ENCODE measurements around the gene GNG13.

GNG13 gene

GRCh38 chr16:764184-764750, 36.3 kb downstream of the GNG13 start:
- no peak for DNase-seq (ENCODE audit: low read depth, low spot score)
- no peak overlapping the region for H3K4me3 ChIP-seq (ENCODE audit: low read depth, low read length)
- TF ChIP-seq, protein P1, sequence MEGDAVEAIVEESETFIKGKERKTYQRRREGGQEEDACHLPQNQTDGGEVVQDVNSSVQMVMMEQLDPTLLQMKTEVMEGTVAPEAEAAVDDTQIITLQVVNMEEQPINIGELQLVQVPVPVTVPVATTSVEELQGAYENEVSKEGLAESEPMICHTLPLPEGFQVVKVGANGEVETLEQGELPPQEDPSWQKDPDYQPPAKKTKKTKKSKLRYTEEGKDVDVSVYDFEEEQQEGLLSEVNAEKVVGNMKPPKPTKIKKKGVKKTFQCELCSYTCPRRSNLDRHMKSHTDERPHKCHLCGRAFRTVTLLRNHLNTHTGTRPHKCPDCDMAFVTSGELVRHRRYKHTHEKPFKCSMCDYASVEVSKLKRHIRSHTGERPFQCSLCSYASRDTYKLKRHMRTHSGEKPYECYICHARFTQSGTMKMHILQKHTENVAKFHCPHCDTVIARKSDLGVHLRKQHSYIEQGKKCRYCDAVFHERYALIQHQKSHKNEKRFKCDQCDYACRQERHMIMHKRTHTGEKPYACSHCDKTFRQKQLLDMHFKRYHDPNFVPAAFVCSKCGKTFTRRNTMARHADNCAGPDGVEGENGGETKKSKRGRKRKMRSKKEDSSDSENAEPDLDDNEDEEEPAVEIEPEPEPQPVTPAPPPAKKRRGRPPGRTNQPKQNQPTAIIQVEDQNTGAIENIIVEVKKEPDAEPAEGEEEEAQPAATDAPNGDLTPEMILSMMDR (IDR thresholded peaks at IDR 0.05; ENCODE audit: insufficient read depth, low read length, missing control alignments) = no peak
- ChIA-PET POLR2A (no interaction called here), CTCF (no interaction called here)

GRCh38 chr16:763369-764183, 37.0 kb downstream of the GNG13 start:
- TF ChIP-seq, protein P1 (IDR thresholded peaks at IDR 0.05; ENCODE audit: insufficient read depth, low read length, missing control alignments) = no peak
- no peak for DNase-seq (ENCODE audit: low read depth, low spot score)
- ChIA-PET CTCF (interaction anchor here (0.8 kb wide), 1 partner anchor 31 kb away, joined by 3 read pairs; no protein-coding TSS in a partner anchor), POLR2A (no interaction called here)
- no peak overlapping the region for H3K4me3 ChIP-seq (ENCODE audit: low read depth, low read length)

DNA sequence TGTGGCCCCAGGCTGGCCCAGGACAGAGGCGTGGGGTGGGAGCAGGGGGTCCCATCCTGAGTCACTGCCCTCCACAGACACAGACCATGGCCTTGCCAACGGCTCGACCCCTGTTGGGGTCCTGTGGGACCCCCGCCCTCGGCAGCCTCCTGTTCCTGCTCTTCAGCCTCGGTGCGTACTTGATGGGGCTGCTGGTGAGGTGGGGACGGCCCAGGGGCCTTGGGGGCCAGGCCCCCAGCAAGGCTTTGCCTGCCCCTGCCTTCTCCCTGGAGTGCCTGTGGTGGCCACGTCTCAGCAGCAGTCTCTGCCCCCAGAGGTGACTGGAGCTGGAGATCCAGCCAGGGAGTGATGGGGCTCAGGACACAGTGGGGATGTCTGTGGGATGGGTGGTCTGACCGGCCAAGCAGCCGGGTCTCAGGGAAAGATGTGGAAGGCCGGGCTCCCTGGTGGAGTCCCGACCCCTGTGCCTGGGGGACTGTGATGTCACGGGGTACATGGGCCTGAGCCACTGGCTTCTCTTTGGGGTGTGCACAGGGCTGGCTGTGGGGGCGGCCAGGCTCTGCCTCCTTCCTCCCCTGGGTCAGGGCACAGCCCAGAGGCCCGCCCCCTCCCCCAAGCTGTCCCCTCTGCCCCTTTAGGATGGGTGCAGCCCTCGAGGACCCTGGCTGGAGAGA, 37.8 kb downstream of the GNG13 start:
- DNase-seq (ENCODE audit: low read depth, low spot score) = no peak
- ChIA-PET CTCF (interaction anchor here (0.8 to 1.8 kb wide), 2 partner anchors 30 to 50 kb away, joined by 3 to 7 read pairs; no protein-coding TSS in a partner anchor), POLR2A (no interaction called here)
- no peak overlapping the region for H3K4me3 ChIP-seq (ENCODE audit: low read depth, low read length)
- TF ChIP-seq, protein P1 (IDR thresholded peaks at IDR 0.05; ENCODE audit: insufficient read depth, low read length, missing control alignments) = no peak

- ChIA-PET POLR2A (no interaction called here), CTCF (interaction anchor here (0.5 to 1.8 kb wide), 4 partner anchors 10 to 51 kb away, joined by 3 to 7 read pairs (median 4); no protein-coding TSS in a partner anchor)
- DNase-seq (ENCODE audit: low read depth, low spot score) = no peak
- no peak overlapping the region for H3K4me3 ChIP-seq (ENCODE audit: low read depth, low read length)
- TF ChIP-seq, protein P1 (IDR thresholded peaks at IDR 0.05; ENCODE audit: insufficient read depth, low read length, missing control alignments) = no peak
Measured at GRCh38 chr16:761625-762513, 38.7 kb downstream of the GNG13 start.

DNA sequence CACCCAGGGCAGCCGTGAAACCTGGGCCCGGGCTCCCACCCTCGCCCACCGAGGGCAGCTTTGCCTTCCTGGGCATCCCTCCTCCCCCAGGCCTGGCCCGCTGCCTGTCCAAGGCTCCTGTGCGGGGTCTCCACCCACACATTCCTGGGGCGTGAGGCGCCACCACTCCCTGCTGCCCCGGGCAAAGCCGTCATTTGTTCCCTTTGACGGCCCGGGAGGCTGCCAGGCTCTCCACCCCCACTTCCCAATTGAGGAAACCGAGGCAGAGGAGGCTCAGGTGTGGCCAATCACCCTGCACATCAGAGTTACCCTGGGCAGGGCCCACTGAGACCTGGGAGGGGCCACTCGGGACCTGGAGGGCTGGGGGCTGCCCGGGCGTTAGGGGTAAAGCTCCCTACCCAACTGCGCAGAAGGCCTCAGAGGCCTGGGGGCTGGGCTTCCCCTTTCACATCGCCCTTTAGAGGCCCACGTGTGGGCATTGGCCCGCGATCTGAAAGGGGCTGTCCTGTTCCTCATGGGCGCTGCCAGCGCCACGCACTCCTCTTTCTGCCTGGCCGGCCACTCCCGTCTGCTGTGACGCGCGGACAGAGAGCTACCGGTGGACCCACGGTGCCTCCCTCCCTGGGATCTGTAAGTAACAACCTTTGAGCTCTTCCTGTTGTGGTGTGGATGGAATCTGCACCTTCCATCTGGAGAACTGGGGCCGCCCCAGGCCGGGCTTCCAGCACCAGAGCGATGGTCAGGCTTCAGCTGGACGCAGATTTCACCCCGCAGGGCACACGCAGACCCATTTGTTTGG, 39.8 kb downstream of the GNG13 start, which contains the start of gene MSLN:
TSS of gene MSLN (plus strand) at position 190 of the 799 bp plus-strand sequence. CDS start 1,947 bp downstream, outside the sequence.
- DNase-seq (ENCODE audit: low read depth, low spot score) = no peak
- H3K4me3 ChIP-seq (ENCODE audit: low read depth, low read length) = no peak within 1 kb of the TSS
- CTCF ChIA-PET = interaction anchor here (0.8 to 1.8 kb wide), 4 partner anchors 20 to 50 kb away, joined by 3 to 7 read pairs (median 6); partner anchors contain the start of gene CIAO3
- POLR2A ChIA-PET = no interaction called here
- TF ChIP-seq, protein P1 (IDR thresholded peaks at IDR 0.05; ENCODE audit: insufficient read depth, low read length, missing control alignments) = no peak
